ENCODE results near the gene SSUH2. TPM values are rescaled to one million over a fixed set of nuclear protein-coding genes. Genes with fewer than 3 reads are reported as not detected.

Gene SSUH2
- total and polyA plus RNA-seq, 2 of the 13 experiments (the other 11 are each of a cell fraction or from before 2014, with no cell fraction given) = 38.1 to 136 TPM

- WGBS (ENCODE audit: low lambda C conversion rate) = 18% methylated on average over 10 of the region's 12 CpGs
- in situ Hi-C loops (cut with HindIII; ENCODE audit: extremely low pct_ligation_motif_present, low pct_unique_long_range_greater_than_20kb) = no loop called here
- POLR2A ChIA-PET = interaction anchor here (0.9 to 2.1 kb wide), 13 partner anchors 8 to 203 kb away, joined by 3 to 11 read pairs (median 5); partner anchors contain the start of gene OXTR
- TF ChIP-seq NONO (IDR thresholded peaks at IDR 0.05) (no peak), NONO (CRISPR knock-in tag; conservative IDR thresholded peaks at IDR 0.05) (no peak), ZFY (CRISPR knock-in tag; IDR thresholded peaks at IDR 0.05) (no peak), ZNF30 (CRISPR knock-in tag; IDR thresholded peaks at IDR 0.05) (no peak), ZNF749 (CRISPR knock-in tag; IDR thresholded peaks at IDR 0.05; ENCODE audit: borderline replicate concordance) (no peak), TOE1 (CRISPR knock-in tag; IDR thresholded peaks at IDR 0.05) (no peak), SMC3 (IDR thresholded peaks at IDR 0.05; ENCODE audit: low read length) (no peak), KAT8 (CRISPR knock-in tag; IDR thresholded peaks at IDR 0.05) (peak; percentile 61), SOX5 (CRISPR knock-in tag; IDR thresholded peaks at IDR 0.05; ENCODE audit: borderline replicate concordance) (peak; percentile 75; the same call in 1 of the 2 replicates), ZSCAN29 (CRISPR knock-in tag; conservative IDR thresholded peaks at IDR 0.05) (0 out of 2 replicates have a peak, but pooled peaks have one; percentile 30), FOSL2 (CRISPR knock-in tag; IDR thresholded peaks at IDR 0.05) (peak; percentile 35; the same call in 1 of the 2 replicates), NCOA2 (CRISPR knock-in tag; IDR thresholded peaks at IDR 0.05) (peak; percentile 56; the same call in 1 of the 2 replicates), ZNF430 (CRISPR knock-in tag; IDR thresholded peaks at IDR 0.05) (no peak), SMARCE1 (IDR thresholded peaks at IDR 0.05; ENCODE audit: borderline replicate concordance) (no peak), SKI (IDR thresholded peaks at IDR 0.05; ENCODE audit: partially characterized antibody) (peak; percentile 68), GATAD2A (CRISPR knock-in tag; IDR thresholded peaks at IDR 0.05) (peak; percentile 78), SOX13 (IDR thresholded peaks at IDR 0.05) (no peak), SOX13 (CRISPR knock-in tag; conservative IDR thresholded peaks at IDR 0.05 in 1 of 2, IDR thresholded peaks at IDR 0.05 in 1 of 2) (peak in 1 of 2 experiments; percentile 77; a peak in 2 of 4 replicates), CREM (IDR thresholded peaks at IDR 0.05) (peak; percentile 57; the same call in 1 of the 2 replicates), CREM (CRISPR knock-in tag; IDR thresholded peaks at IDR 0.05) (no peak), ZNF644 (CRISPR knock-in tag; IDR thresholded peaks at IDR 0.05; ENCODE audit: low read depth) (peak; percentile 35; the same call in 1 of the 2 replicates), ASH2L (IDR thresholded peaks at IDR 0.05; ENCODE audit: insufficient read length, low read depth, low read length) (peak; percentile 79), ZNF292 (CRISPR knock-in tag; IDR thresholded peaks at IDR 0.05; ENCODE audit: borderline replicate concordance, low read depth) (peak; percentile 65; the same call in 1 of the 2 replicates)
- TF ChIP-seq, protein P1, sequence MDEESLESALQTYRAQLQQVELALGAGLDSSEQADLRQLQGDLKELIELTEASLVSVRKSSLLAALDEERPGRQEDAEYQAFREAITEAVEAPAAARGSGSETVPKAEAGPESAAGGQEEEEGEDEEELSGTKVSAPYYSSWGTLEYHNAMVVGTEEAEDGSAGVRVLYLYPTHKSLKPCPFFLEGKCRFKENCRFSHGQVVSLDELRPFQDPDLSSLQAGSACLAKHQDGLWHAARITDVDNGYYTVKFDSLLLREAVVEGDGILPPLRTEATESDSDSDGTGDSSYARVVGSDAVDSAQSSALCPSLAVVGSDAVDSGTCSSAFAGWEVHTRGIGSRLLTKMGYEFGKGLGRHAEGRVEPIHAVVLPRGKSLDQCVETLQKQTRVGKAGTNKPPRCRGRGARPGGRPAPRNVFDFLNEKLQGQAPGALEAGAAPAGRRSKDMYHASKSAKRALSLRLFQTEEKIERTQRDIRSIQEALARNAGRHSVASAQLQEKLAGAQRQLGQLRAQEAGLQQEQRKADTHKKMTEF (CRISPR knock-in tag; IDR thresholded peaks at IDR 0.05) = peak; percentile 68
Observed at GRCh38 chr3:8647137-8647985, 2.8 kb upstream of the SSUH2 start.

More at GRCh38 chr3:8647137-8647985, 2.8 kb upstream of the SSUH2 start:
- intact Hi-C loops (cut with micrococcal nuclease; ENCODE audit: unreplicated experiment) = loop anchor here (1.0 kb wide), 1 partner anchor 8 kb away; no protein-coding TSS in a partner anchor
- Histone ChIP-seq H3K9me3 (ENCODE audit: low read length) (no peaks in the 10 kb centered on the region), H3K27me3 (ENCODE audit: control insufficient read depth in 1 of 2, insufficient read depth in 2 of 2, low read length in 2 of 2) (no peaks in the 10 kb centered on the region), H4K20me1 (ENCODE audit: insufficient read depth, low read length) (no peaks in the 10 kb centered on the region), H3K36me3 (replicated peaks in 1 of 2; ENCODE audit: control insufficient read depth in 1 of 2, insufficient read depth in 2 of 2, low read length in 2 of 2) (peaks cover 5 to 28% of the 10 kb centered on the region in 2 experiments), H3K9ac (ENCODE audit: insufficient read depth, low read depth, low read length) (peak overlapping the region; percentile 77), H3K4me1 (ENCODE audit: insufficient read depth, low read length) (peaks cover 100% of the 10 kb centered on the region), H3K4me3 (replicated peaks in 1 of 3; ENCODE audit: insufficient read depth in 1 of 3, low read depth in 2 of 3, low read length in 3 of 3) (peak overlapping the region in 2 of 3 experiments; percentile 11 to 71; a peak in 5 of 6 replicates), H3K4me2 (ENCODE audit: low read depth, low read length) (peak overlapping the region; percentile 92), H3K27ac (ENCODE audit: extremely low read length, insufficient read depth, low read length) (peak overlapping the region; percentile 71), H3K79me2 (ENCODE audit: insufficient read depth, low read length) (peaks cover 86% of the 10 kb centered on the region), H2AFZ (ENCODE audit: low read length) (no peak overlapping the region)
- DNase-seq (ENCODE audit: low spot score) (peak; percentile 90), FAIRE-seq (peak; percentile 97), ATAC-seq (peak; percentile 67)
- no TSS peak for BruUV-seq (replicated peaks)
- CTCF ChIA-PET (ENCODE audit: low intra/inter-chr PET ratio, low total read pairs) = no interaction called here

Data from HepG2 (cell line).